HG02759 (cell line): ENCODE results near the gene IRF8.
"Not testable (repeated sequence)": the region's sequence is repeated elsewhere in the genome, so short reads cannot be mapped to it uniquely, and the experiment has no call there.

ENCODE experiments used
- ATAC-seq: cut with Tn5 transposase; IDR thresholded peaks from one replicate; pipeline ENCODE4 v1.9.1; 2021; ENCODE audit warnings: mild to moderate bottlenecking, moderate library complexity; ENCODE audit not compliant: unreplicated experiment

Gene IRF8

GRCh38 chr16:85867189-85867588 is 31.8 kb upstream of the IRF8 start:
- no peak for ATAC-seq

- no peak for ATAC-seq
Observed at GRCh38 chr16:85868495-85868894, 30.5 kb upstream of the IRF8 start.

DNA sequence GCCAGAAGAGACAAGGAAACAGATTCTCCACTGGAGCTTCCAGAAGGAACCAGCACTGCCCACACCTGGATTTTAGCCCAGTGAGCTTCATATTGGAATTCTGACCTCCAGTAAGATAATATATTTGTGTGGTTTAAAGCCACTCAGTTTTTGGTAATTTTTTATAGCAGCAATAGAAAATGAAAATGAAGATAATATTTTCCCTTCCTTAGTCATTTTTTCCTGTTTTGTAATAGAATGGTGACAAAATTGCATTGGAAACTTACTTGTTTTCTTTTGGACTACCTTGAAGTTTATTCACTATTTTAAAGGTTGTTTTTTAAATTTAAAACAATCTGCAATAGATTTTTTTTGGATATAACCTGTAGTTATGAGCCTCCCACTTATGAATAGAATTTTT is 29.8 kb upstream of the IRF8 start:
- ATAC-seq = no peak

- no peak for ATAC-seq
Observed at GRCh38 chr16:85869785-85870558, 29.0 kb upstream of the IRF8 start.

DNA sequence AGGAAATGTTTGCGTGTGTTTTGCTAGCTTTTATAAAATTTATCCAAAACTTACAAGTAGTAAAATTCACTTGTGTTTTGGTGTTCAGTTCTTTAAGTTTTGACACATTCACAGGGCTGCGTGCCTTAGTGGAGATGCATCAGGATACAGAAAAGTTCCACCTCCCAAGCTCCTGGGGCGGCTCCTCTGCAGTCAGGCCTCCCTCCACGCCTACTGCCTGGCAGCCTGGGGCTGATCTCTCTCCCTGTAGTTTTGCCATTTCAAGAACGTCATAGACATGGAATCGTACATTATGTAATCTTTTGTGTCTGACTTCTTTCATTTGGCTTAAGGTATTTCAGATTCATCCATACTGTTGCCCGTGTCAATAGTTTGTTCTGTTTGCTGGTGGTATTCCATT is 27.2 kb upstream of the IRF8 start:
- no peak for ATAC-seq

DNA sequence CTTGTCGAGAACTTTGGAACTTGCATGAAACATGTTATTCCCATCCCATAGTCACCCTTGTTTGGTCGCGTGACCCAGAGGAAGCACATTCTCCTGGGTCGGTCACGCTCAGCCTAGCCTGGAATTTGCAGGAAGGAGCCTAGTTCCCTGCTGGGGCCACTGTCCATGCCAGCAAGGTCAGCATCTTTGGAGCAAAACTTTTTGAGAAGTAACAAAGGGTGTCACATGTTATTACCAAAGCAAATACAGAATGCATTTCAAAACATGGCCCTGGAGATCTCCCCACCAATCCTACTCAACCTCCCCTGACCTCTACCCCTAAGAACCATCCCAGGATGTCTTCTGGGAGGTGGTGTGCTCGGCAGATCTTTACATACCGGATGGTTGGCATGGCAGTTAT is 26.2 kb upstream of the IRF8 start:
- ATAC-seq = no peak

DNA sequence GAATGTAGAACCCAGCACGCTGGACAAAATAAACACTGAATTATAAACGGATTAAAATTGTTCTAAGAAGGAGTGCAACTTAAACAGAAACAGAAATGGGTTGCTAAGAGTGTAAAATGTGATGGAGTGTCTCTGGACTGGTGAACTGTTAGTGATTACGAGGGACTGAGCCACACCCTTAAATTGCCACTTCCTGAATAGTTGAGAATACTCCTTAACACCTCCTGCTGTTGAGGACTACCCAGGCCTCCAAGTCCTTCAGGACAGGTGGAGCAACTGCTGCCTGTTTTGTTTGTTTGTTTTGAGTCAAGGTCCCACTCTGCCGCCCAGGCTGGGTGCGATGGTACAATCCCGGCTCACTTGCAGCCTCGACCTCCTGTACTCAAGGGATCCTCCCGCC is 25.8 kb upstream of the IRF8 start:
- no peak for ATAC-seq

DNA sequence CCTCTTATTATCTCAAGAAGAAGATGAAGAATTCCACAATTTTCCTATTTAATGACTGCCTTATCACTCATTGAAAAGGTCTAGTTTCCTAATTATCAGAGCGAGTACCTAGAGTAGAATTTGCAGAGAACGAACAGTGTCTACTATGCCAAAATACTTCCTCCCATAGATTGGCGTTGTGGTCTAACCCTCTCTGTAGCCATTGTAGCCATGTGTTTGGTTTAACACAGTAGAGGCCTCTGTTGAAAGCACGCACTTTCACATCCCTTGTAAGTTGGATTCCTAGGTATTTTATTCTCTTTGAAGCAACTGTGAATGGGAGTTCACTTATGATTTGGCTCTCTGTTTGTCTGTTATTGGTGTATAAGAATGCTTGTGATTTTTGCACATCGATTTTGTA is 24.9 kb upstream of the IRF8 start:
- not testable (repeated sequence) for ATAC-seq

DNA sequence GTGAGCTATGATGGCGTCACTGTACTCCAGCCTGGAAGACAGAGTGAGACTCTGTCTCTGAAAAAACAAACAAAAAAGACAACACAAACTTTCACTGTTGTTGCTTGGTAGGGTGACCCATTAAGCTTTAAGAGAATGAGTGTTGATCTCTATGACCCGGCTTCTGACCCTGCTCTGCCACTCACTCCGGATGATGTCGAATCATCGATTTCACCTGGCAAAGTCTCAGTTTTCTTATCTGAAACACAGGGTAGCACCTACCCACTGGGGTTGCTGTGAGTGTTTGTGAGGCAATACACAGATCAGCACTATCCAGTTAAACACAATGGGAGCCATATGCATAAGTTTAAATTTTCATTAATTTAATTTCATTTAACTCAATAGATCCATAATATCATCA is 20.6 kb upstream of the IRF8 start:
- no peak for ATAC-seq

- no peak for ATAC-seq
Observed at GRCh38 chr16:85878875-85879274, 20.1 kb upstream of the IRF8 start.

- no peak for ATAC-seq
Observed at GRCh38 chr16:85879549-85879948, 19.4 kb upstream of the IRF8 start.

DNA sequence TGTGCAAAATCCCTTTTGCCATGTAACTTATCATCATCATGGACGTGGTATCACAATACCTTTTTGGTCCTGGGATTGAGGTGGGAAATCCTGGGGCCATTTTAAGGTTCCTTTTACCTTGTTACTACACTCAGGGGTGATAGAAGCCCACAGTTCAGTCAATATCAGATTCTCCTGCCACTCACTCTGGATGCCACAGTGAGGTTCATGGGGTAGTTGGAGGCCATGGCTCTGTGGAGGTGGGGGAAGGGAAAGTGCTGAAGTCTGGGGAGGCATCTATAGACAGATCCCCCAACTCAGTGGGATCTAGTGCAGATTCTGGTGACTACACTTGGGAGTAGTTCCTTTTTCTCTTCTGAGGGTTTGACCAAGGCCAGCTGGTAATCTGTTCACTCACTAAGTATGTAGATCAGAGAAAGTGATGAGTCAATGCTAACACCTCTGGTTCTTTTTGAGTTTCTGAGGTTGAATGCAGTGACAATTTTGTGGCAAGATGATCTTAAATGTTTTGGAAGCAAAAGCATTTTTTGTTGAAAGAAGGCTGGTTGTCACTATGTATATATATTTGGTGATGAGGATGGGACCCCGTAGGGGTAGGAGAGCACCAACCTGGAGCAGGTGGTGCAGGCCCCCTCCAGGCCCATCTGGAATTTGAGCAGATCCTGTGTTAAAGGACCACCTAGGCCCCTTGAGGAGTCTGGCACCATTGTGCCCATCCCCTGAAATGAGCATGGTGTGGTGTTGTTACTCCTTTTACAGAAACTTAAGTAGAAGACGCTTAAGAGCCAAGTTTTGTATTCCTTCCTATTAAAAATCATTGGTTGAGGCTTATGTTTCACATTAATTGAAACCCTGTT is 18.8 kb upstream of the IRF8 start:
- peak; percentile 61 for ATAC-seq

GRCh38 chr16:85880861-85881260 is 18.1 kb upstream of the IRF8 start:
- no peak for ATAC-seq

DNA sequence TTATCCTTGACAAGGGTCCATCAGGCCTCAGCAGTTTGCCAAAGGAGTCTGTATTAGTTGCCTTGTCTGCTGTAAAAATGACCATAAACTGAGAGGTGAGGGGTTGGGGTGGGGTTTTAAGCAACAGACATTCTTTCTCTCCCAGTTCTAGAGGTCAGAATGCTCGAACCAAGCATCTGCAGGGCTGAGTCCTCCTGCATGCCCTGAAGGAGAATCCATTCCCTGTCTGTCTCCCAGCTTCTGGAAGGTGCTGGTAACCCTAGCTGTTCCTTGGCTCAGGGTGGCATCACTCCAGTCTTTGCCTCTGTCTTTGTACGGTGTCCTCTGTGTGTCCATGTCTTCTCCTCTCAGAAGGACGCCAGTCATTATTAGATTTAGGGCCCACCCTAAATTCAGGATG is 17.5 kb upstream of the IRF8 start:
- no peak for ATAC-seq

DNA sequence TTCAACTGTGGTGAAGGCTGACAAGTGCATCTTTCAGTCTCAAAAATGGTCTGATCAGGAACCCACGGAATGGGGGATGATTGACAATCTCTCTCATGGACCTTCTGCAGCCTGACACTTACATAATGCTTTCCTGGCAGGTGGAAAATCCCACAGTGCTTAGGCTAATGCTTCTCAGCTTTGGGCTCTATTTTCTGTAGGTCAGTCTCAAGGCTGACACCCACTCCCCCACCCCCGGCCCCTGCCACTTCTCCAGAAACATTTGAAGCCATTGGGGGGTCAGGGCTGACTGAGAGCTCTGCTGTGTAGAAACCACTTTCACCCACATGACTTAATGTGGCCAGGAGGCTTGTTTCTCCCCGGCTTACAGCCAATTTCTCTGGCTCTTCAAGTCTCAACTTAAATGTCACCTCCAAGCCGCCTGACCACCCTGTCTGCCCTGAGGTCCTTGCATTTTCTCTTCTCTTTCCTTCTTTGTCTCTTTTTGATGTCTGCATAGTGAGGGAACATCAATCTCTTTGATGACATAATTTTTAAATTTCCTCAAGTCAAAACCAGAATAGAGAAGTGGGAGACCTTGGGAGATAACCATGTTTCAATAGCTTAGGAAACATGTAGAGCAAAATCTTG is 16.7 kb upstream of the IRF8 start:
- no peak for ATAC-seq

DNA sequence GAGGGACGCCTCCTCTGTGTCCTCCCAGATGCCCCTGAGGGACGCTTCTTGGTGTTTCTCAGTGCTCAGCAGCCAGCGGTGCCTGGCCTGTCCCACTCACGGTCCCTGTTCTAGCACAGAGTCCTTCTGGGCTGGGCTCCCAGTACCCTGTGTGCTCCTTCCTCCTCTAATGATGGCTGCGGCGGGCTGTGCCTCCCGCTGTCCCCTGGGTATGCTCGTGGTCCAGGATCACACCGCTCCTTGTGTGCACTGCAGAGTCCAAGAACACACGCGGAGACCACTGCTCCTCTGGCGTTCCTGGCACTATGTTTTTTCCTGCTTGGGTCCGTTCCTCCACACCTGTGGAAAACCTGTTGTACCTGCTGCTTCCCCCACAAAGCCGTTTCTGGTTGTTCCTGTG is 15.1 kb upstream of the IRF8 start:
- ATAC-seq = no peak

DNA sequence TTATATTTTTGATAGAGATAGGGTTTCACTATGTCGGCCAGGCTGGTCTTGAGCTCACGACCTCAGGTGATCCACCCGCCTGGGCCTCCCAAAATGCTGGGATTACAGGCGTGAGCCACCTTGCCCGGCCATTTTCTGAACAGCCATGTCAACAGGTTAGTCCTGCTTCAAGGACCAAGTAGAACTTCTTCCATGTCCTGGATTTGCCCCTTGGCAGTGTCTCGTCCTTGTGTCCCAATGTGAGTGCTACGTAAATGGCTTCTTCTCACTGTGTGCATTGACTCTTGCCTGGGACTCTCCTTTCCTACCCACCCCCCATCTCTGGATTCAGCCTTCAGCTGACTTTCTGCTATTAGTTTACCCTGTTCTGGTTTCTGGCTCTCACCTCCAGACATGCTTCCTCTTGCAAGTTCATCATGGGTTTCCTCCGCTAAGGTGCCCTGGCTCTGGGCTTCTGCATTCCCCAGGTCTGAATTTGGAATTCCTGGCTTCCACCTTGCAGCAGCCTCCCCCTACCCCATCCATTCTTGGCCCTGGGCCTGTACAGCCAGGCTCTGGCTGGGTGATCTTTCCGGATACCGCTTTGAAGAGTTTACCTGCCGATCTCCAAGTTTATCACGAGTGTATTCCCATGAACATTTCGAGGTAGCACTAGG is 14.0 kb upstream of the IRF8 start:
- no peak for ATAC-seq

GRCh38 chr16:85885537-85885936 is 13.4 kb upstream of the IRF8 start:
- ATAC-seq = no peak

DNA sequence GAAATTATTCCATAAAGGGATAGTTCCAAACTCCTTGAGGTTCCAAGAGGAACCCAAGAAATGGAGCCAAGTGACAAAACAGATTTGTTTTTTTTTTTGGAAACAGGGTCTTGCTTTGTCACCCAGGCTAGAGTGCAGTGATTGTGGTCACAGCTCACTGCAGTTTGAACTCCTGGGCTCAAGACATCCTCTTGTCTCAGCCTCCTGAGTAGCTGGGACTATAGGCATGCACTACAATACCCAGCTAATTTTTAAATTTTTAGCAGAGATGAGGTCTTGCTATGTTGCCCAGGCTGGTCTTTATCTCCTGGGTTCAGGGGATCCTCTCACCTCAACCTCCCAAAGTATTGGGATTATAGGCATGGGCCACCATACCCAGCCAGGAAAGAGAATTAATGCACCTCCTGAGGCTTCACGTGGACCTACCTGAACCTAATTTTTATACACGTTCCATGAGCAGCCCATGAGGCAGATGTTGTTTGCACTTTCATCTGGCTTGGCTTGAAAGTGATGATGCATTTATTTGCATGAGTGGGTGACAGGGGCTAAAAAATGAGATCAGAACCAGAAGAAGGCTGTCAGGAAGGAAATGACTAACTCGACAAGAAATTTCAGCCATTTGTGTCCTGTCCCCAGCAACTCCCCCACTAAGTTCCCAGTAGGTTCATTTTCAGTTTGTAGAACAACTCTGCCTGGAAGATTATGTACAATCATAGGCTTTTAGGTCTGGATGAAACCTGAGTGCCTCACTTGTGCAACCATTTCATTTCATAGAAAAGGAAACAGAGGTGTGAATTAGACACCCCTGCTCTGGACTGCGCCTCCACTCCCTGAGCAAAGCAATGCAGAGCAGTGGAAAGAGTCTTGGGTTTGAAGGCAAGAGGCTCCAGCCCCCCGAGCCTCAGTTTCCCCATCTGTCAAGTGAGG is 10.3 kb upstream of the IRF8 start:
- ATAC-seq = peak; percentile 82

DNA sequence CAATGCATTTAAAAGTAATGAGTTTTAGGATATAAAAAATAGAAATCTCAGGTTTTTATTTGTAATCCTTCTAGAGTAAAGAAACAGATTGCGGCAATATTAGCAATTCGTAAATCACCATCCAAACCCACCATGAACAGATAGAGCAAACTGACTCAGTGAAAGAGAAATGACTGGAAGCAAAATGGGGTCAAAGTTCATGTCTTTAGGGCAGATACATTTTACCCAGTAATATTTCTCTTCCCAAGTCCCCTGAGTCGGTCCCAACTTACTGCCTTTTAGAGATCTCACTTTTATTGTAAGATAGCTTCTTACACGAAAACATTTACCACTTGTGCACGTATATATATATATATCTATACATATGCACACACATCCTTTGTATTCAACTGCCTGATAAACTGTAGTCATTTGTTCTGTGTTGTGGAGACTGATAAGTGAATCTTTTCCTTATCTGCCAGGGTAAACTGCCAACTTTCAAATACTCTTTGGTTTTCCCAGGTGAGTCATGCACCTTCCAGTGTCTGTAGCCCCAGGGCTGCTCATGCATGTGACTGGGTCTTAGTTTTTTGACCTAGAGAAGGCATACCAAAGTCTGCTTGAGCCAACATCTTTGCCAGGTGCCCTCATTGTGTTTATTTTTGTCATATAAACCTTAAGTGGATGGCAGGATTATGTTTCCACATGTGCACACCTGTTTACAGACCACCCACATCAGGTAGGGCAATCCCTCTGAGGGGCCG is 7.8 kb upstream of the IRF8 start:
- ATAC-seq = no peak
